Neutrophil (primary cell): ENCODE results near the gene FRMD7.
"Not testable (repeated sequence)": the region's sequence is repeated elsewhere in the genome, so short reads cannot be mapped to it uniquely, and the experiment has no call there.

Experiments
- H3K27ac ChIP-seq: fragments of 200-600 bp; sonication (generic); 2 replicates; pipeline ENCODE4 v1.5.1; 2016; ENCODE audit warnings: mild to moderate bottlenecking, moderate library complexity
- H3K27me3 ChIP-seq: fragments of 200-600 bp; sonication (generic); 2 replicates; pipeline ENCODE4 v1.6.0; 2016; ENCODE audit warnings: mild to moderate bottlenecking
- H3K36me3 ChIP-seq: fragments of 200-600 bp; sonication (generic); 2 replicates; pipeline ENCODE4 v1.5.1; 2017
- H3K4me1 ChIP-seq, 2 experiments: fragments of 200-600 bp in 1 of 2; sonication (generic) in 1 of 2; 1 replicate in 1 of 2; 2 replicates in 1 of 2; pipeline versions ENCODE4 v1.5.1 to v1.6.1; 2013 to 2016; ENCODE audit warnings: low read depth in 1 of 2, low read length in 1 of 2, mild to moderate bottlenecking in 1 of 2, moderate library complexity in 1 of 2; ENCODE audit not compliant: control insufficient read depth in 1 of 2, insufficient read depth in 1 of 2
- H3K4me3 ChIP-seq, 2 experiments: fragments of 200-600 bp in 1 of 2; sonication (generic) in 1 of 2; 1 replicate in 1 of 2; 2 replicates in 1 of 2; pipeline ENCODE4 v1.5.1; 2013 to 2016; ENCODE audit warnings: low read depth in 1 of 2, low read length in 1 of 2, mild to moderate bottlenecking in 1 of 2, moderate library complexity in 1 of 2
- H3K9me3 ChIP-seq: fragments of 200-600 bp; sonication (generic); 2 replicates; pipeline ENCODE4 v1.5.1; 2016
- TF ChIP-seq, protein P1 (sequence below): fragments of 200-600 bp; sonication (generic); IDR thresholded peaks from 2 replicates; pipeline ENCODE4 v1.5.1; 2016; ENCODE audit warnings: antibody characterized with exemption

Gene FRMD7

DNA sequence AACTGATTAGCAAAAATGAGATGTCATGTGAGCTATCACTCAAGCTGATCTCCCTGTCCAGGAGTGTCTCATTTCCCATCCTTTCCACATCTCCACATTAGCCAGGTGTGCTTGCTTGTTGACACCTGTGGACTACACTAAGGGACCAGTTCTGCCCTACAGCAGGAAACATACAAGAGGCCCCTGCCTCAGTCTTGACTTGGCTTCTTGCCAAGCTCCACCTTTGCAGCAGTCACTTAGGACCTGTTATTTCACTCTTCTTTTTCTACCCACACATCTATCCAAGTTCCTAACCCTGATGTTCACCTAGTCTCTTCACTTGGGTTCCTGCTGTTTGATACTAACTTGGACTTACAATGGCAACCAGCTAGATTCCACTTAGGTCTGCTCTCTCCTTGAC, 13.2 kb downstream of the FRMD7 start:
- H3K4me1 ChIP-seq, result no peaks in the 10 kb centered on the region
- H3K27ac ChIP-seq, result no peak overlapping the region
- TF ChIP-seq, protein P1, sequence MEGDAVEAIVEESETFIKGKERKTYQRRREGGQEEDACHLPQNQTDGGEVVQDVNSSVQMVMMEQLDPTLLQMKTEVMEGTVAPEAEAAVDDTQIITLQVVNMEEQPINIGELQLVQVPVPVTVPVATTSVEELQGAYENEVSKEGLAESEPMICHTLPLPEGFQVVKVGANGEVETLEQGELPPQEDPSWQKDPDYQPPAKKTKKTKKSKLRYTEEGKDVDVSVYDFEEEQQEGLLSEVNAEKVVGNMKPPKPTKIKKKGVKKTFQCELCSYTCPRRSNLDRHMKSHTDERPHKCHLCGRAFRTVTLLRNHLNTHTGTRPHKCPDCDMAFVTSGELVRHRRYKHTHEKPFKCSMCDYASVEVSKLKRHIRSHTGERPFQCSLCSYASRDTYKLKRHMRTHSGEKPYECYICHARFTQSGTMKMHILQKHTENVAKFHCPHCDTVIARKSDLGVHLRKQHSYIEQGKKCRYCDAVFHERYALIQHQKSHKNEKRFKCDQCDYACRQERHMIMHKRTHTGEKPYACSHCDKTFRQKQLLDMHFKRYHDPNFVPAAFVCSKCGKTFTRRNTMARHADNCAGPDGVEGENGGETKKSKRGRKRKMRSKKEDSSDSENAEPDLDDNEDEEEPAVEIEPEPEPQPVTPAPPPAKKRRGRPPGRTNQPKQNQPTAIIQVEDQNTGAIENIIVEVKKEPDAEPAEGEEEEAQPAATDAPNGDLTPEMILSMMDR, result no peak
- no peak overlapping the region for H3K4me3 ChIP-seq
- H3K36me3 ChIP-seq, result no peaks in the 10 kb centered on the region
- H3K27me3 ChIP-seq, result no peaks in the 10 kb centered on the region
- H3K9me3 ChIP-seq, result no peaks in the 10 kb centered on the region

DNA sequence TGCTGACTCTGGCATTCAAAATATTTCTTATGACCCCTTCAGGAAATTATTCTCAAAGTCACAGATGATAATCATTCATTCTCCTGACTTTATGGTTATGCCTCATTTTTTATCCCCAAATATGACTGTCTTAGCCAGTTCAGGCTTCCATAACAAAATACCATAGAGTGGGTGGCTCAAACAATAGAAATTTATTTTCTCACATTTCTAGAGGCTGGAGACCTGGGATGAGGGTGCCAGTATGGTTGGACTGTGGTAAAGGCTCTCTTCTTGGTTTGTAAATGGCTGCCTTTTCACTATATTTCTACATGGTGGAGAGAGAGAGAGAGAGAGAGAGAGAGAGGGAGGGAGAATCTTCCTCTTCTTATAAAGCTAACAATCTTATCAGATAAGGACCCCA, 20.5 kb downstream of the FRMD7 start:
- no peaks in the 10 kb centered on the region for H3K36me3 ChIP-seq
- H3K27ac ChIP-seq, result no peak overlapping the region
- TF ChIP-seq, protein P1, result no peak
- no peak overlapping the region for H3K4me3 ChIP-seq
- no peaks in the 10 kb centered on the region for H3K9me3 ChIP-seq
- H3K27me3 ChIP-seq, result no peaks in the 10 kb centered on the region
- peaks cover 0 to 2% of the 10 kb centered on the region in 2 experiments for H3K4me1 ChIP-seq

DNA sequence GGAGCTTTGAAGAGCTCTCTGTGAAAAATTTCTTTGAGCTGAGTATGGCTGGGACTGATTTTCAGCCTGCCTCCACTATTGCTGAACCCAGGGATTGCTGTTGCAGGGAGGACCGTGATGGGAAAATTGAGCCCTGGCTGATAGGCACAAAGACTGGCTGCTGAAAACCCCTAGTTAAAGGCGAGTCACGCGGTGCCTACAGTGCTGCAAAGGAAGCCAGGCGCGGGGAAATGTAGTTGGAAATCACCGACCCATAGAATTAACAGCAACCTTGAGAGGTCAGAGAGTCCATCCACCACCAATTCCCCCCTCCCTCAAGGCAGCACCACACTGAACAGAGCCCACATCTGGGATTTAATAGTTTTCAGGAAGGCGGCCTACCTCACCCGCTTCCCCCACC, 26.0 kb downstream of the FRMD7 start:
- Histone ChIP-seq H3K27ac (no peak overlapping the region), H3K27me3 (no peaks in the 10 kb centered on the region), H3K4me1 (peaks cover 0 to 2% of the 10 kb centered on the region in 2 experiments), H3K36me3 (no peaks in the 10 kb centered on the region), H3K9me3 (no peaks in the 10 kb centered on the region), H3K4me3 (no peak overlapping the region)
- TF ChIP-seq, protein P1, result no peak

DNA sequence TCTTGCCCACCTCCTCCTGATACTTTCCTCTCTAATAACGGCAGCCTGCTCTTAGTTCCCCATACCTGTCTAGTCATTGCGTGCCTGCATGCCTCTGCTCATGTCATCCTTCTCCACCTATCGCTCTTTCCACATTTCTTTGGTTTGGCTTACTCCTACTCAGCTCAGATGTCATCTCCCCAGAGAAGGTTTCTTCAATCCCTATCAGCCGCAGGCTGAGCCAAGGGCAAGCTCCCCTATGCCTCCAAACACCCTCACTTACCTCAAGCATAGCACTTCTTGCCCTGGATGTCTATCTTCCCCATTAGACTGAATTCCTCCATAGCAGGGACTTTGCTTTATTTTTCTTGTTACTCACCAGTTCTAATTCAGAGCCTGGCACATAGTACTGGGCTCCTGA, 26.6 kb downstream of the FRMD7 start:
- TF ChIP-seq, protein P1, result no peak
- H3K27ac ChIP-seq, result no peak overlapping the region
- H3K27me3 ChIP-seq, result no peaks in the 10 kb centered on the region
- H3K4me3 ChIP-seq, result no peak overlapping the region
- H3K4me1 ChIP-seq, result peaks cover 0 to 2% of the 10 kb centered on the region in 2 experiments
- H3K9me3 ChIP-seq, result no peaks in the 10 kb centered on the region
- H3K36me3 ChIP-seq, result no peaks in the 10 kb centered on the region

DNA sequence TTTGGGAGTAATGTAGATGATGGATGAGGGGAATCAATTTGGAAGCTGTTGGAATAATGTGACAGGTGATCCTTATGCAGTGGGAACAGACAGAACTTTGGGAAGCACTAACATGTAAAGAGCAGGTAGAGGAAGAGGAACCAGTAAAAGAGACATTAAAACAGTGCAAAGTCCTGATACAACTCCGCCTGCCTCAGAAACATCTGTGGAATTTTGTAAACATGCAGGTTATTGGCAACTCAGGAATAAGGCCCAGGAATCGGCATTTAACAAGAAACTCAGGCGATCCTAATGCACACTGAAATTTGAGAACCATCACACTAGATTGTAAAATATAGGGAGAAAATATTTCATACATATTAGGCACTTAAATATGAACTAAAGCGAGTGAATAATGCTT, 29.1 kb downstream of the FRMD7 start:
- H3K4me1 ChIP-seq, H3K36me3 ChIP-seq, H3K9me3 ChIP-seq, H3K4me3 ChIP-seq, H3K27me3 ChIP-seq, H3K27ac ChIP-seq: not testable (repeated sequence)

DNA sequence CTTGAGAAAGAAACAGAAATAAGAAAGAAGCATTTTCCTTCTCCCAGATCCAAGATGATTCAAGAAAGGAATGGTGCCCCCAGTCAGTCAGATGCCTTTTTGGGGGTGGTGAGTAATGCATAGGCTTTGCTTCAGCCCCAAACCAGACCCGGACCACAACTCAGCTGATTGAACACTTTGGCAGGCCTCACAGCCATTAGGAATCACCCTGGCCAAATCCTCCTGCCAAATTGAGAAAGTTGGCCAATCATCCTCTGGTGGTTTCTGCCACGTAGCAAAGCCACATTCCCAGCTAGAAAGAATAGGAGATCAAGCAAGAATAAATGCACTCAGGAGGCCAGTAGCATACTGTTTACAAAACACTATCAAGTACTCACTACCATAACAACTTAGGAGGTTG, 33.7 kb downstream of the FRMD7 start:
- Histone ChIP-seq H3K9me3 (no peaks in the 10 kb centered on the region), H3K4me1 (peaks cover 8 to 14% of the 10 kb centered on the region in 2 experiments), H3K27me3 (no peaks in the 10 kb centered on the region), H3K36me3 (no peaks in the 10 kb centered on the region), H3K27ac (no peak overlapping the region), H3K4me3 (no peak overlapping the region)
- TF ChIP-seq, protein P1, result no peak
